ENCODE results near the gene AP5B1.
"Not testable (repeated sequence)": the region's sequence is repeated elsewhere in the genome, so short reads cannot be mapped to it uniquely, and the experiment has no call there.

AP5B1 gene

GRCh38 chr11:65767406-65767805, 13.4 kb downstream of the AP5B1 start:
- Histone ChIP-seq H3K9me3 (ENCODE audit: control insufficient read depth, insufficient read depth, low read depth, low read length) (no peaks in the 10 kb centered on the region), H3K27ac (ENCODE audit: extremely low read depth, low read depth, low read length) (no peak overlapping the region), H3K4me3 (ENCODE audit: low read depth, low read length) (no peak overlapping the region), H3K36me3 (ENCODE audit: control insufficient read depth in 2 of 2, insufficient read depth in 1 of 2, low read length in 2 of 2) (no peaks in the 10 kb centered on the region), H3K4me1 (ENCODE audit: control insufficient read depth, insufficient read depth, low read length) (no peaks in the 10 kb centered on the region)
- TF ChIP-seq IKZF3 (tag by site-specific recombination; IDR thresholded peaks at IDR 0.05) (no peak), ZNF571 (tag by site-specific recombination; IDR thresholded peaks at IDR 0.05) (no peak), ZNF837 (tag by site-specific recombination; IDR thresholded peaks at IDR 0.05) (no peak), ZNF366 (tag by site-specific recombination; conservative IDR thresholded peaks at IDR 0.05) (no peak)
- POLR2A ChIA-PET: no interaction called here
- CTCF ChIA-PET: interaction anchor here (0.6 to 2.4 kb wide), 6 partner anchors 9 to 91 kb away, joined by 3 to 10 read pairs (median 3); partner anchors contain the start of gene KAT5

GRCh38 chr11:65766535-65766934, 14.2 kb downstream of the AP5B1 start:
- POLR2A ChIA-PET: no interaction called here
- CTCF ChIA-PET: interaction anchor here (0.6 to 2.4 kb wide), 3 partner anchors 12 to 18 kb away, joined by 3 to 10 read pairs (median 3); no protein-coding TSS in a partner anchor
- Histone ChIP-seq H3K36me3 (ENCODE audit: control insufficient read depth in 2 of 2, insufficient read depth in 1 of 2, low read length in 2 of 2) (no peaks in the 10 kb centered on the region), H3K9me3 (ENCODE audit: control insufficient read depth, insufficient read depth, low read depth, low read length) (no peaks in the 10 kb centered on the region), H3K4me1 (ENCODE audit: control insufficient read depth, insufficient read depth, low read length) (no peaks in the 10 kb centered on the region), H3K27ac (ENCODE audit: extremely low read depth, low read depth, low read length) (no peak overlapping the region), H3K4me3 (ENCODE audit: low read depth, low read length) (no peak overlapping the region)
- TF ChIP-seq ZNF311 (tag by site-specific recombination; IDR thresholded peaks at IDR 0.05; ENCODE audit: borderline replicate concordance) (no peak), SP7 (tag by site-specific recombination; IDR thresholded peaks at IDR 0.05) (peak; percentile 86), TSHZ1 (tag by site-specific recombination; IDR thresholded peaks at IDR 0.05; ENCODE audit: borderline replicate concordance) (no peak), ZNF23 (tag by site-specific recombination; IDR thresholded peaks at IDR 0.05; ENCODE audit: borderline replicate concordance) (no peak), MYNN (tag by site-specific recombination; IDR thresholded peaks at IDR 0.05; ENCODE audit: borderline replicate concordance) (no peak), KLF7 (tag by site-specific recombination; IDR thresholded peaks at IDR 0.05; ENCODE audit: borderline replicate concordance) (no peak), ZBTB10 (tag by site-specific recombination; IDR thresholded peaks at IDR 0.05) (no peak), ZBTB1 (tag by site-specific recombination; IDR thresholded peaks at IDR 0.05) (no peak), REPIN1 (tag by site-specific recombination; IDR thresholded peaks at IDR 0.05; ENCODE audit: low read depth) (no peak)

GRCh38 chr11:65764434-65764833, 16.3 kb downstream of the AP5B1 start:
- CTCF ChIA-PET: interaction anchor here (0.7 to 0.9 kb wide), 3 partner anchors 10 to 20 kb away, joined by 3 read pairs; no protein-coding TSS in a partner anchor
- no peaks in the 10 kb centered on the region for H3K36me3 ChIP-seq (ENCODE audit: control insufficient read depth in 2 of 2, insufficient read depth in 1 of 2, low read length in 2 of 2)
- H3K4me3 ChIP-seq (ENCODE audit: low read depth, low read length): no peak overlapping the region
- TF ChIP-seq ZNF404 (tag by site-specific recombination; IDR thresholded peaks at IDR 0.05) (no peak), ZNF785 (tag by site-specific recombination; IDR thresholded peaks at IDR 0.05) (no peak), ZNF624 (tag by site-specific recombination; IDR thresholded peaks at IDR 0.05) (no peak), ZNF132 (tag by site-specific recombination; IDR thresholded peaks at IDR 0.05; ENCODE audit: borderline replicate concordance) (no peak), ZNF692 (tag by site-specific recombination; IDR thresholded peaks at IDR 0.05) (no peak), ZBTB8A (tag by site-specific recombination; IDR thresholded peaks at IDR 0.05) (no peak), YY1 (tag by site-specific recombination; IDR thresholded peaks at IDR 0.05) (no peak), KLF17 (tag by site-specific recombination; IDR thresholded peaks at IDR 0.05) (no peak)
- POLR2A ChIA-PET: interaction anchor here (1.2 kb wide), 1 partner anchor 94 kb away, joined by 3 read pairs; no protein-coding TSS in a partner anchor
- no peak overlapping the region for H3K27ac ChIP-seq (ENCODE audit: extremely low read depth, low read depth, low read length)
- no peaks in the 10 kb centered on the region for H3K4me1 ChIP-seq (ENCODE audit: control insufficient read depth, insufficient read depth, low read length)
- H3K9me3 ChIP-seq (ENCODE audit: control insufficient read depth, insufficient read depth, low read depth, low read length): no peaks in the 10 kb centered on the region

- H3K9me3 ChIP-seq (ENCODE audit: control insufficient read depth, insufficient read depth, low read depth, low read length); H3K4me3 ChIP-seq (ENCODE audit: low read depth, low read length); H3K27ac ChIP-seq (ENCODE audit: extremely low read depth, low read depth, low read length); POLR2A ChIA-PET; H3K36me3 ChIP-seq (ENCODE audit: control insufficient read depth in 2 of 2, insufficient read depth in 1 of 2, low read length in 2 of 2); CTCF ChIA-PET; H3K4me1 ChIP-seq (ENCODE audit: control insufficient read depth, insufficient read depth, low read length): not testable (repeated sequence)
Observed at GRCh38 chr11:65762816-65763215, 18.0 kb downstream of the AP5B1 start.

All from HEK293 (cell line).